Ramos (cell line): Measurements from ENCODE around the gene PTPN14.

Source experiments
- in situ Hi-C: fragments of 300-500 bp; cut with MboI; formaldehyde crosslinking; loops from one replicate; pipeline ENCODE4 v1.14.3; 2022; ENCODE audit warnings: low sequenced_read_pairs; ENCODE audit not compliant: unreplicated experiment

The PTPN14 gene

DNA sequence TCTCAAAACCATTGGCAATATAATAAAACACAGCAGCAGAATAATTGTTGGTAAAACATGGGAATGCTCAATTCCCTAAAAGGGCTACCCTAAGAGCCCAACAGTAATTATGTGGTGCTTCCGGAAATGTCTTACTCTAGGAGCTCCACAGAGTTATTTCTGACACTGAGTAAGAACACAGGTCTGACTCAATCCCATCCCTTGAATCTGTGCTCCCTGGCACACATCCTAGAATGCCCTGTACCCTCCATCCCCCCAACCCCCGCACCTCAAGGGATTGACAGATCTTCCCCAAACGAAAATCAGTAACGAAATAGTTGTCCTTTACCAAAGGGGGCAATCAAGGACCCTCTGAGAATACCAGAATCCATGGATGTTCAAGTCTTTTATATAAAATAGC lies 198.6 kb downstream of the PTPN14 start:
- in situ Hi-C loops = no loop called here

DNA sequence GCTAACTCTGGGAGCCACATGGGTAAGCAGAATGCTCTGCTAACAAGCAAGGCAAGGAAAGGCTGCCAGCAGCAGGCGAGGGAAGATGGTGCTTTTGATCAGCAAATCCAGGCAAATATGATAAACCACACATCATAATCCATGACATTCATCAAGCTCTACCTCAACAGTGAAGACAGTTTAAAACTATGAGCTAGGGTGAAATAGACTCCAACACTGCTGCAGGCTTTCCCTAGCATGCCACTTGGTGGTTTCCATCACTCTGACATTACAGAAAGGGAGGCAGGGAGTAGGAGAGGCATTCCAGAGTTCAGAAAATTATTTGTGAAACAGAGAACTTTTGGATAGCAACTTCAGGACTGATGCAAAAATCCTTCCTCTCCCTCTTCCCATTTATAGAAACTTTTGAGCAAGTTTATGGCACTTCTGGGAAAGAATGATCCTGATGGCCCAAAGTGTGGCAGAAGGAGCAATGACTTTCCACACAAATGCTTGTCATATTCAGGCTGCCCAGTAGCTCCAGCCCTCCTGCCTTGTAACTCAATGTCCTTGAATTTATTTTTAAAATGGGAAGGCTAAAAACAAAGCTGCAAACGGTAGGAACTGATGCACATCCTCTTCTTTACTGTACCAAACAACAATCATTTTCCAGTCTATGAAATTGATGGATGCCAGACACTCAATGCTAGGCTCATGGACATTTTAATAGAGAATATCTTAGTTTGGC lies 199.7 kb downstream of the PTPN14 start:
- in situ Hi-C loops = no loop called here

DNA sequence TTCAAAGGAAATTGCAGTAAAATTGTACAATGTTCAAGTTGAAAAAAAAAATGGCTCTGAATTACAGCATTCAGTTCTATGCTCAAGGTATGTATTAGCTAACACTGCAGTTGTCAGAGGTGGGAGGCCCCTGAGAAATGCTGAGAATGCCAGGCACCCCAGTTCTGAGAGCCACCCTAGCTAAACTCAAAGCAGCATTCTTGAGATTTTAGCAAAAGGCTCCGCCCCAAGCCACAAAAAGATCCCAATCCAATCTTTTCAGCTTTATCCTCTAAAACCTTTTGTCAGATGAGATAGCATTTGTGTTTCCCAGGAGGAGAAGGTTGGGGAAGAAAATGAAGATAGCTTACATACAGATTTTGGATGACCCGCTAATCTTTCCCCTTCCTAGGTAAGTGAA lies 201.6 kb downstream of the PTPN14 start:
- in situ Hi-C loops = no loop called here

DNA sequence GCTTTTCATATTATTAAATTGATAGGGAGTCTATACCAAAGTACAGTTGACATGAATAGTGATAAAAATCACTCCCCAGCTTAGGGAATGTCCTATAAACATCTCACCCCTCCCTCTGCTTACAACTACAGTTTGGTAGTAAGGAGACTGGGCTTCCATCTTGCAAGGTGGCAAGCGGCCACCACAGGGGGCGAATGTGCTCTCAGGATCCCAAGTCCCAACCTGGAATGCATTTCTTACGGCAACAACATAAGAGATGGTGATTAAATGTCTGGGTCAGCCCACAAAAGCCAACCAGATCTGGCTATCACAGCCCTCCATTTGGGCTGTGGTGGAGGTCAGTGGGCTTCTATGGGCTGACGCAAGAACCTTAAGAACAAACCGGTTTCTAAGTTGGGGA lies 202.4 kb downstream of the PTPN14 start:
- in situ Hi-C loops = no loop called here

DNA sequence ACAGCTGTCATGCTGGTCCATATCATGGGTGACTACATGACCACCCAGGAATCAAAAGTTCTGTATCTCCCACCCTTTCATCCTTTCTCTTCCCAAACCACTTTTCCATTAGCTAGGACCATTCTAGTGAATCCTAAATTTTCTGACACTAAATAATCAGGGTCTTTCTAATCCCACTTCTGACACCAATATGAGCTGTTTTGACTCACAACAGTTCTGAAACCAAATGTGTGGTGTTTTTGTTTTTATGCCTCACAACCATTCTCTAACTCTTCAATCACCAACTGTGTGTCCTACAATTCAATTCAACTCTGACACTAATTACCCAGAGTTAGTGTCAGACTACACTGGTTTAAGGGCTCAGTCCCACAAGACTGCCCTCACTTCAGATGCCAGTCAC lies 206.5 kb downstream of the PTPN14 start:
- in situ Hi-C loops = no loop called here

DNA sequence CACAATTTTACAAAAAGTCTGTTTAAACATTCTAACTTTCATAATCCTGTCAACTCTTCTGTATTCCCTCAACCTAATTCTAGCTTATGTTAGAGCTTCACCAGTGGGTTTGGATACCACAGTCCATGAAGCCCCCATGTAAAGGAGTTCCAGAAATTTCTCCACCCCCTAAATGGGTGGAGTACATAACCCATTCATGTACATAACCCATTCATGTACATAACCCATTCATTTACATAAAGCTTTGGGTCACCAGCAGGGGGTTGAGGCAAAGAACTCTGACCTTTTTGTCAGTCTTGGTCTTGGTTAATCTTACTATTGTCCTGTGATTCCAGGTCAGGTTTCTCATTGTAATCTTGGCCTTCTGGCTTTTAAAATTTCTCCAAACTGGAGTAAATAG lies 208.9 kb downstream of the PTPN14 start:
- in situ Hi-C loops = no loop called here

DNA sequence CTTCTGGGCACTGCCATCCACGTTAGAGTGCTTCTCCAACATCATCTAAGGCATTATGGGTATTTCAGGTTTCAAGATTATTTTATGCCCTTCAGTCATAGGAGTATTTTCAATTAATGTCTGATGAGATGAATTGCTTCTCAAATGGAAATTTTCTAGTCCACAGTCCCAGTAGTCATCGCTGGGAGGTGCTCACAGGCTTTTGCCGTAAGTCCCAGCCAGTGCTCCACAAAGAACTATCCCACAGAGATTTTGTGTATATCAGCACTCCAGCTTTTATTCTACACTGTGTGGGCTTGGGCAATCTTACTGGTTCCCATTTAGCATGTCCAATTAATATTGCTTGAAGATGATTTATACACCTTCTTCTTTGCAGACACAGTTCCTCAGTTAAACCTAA lies 209.5 kb downstream of the PTPN14 start:
- in situ Hi-C loops = no loop called here

DNA sequence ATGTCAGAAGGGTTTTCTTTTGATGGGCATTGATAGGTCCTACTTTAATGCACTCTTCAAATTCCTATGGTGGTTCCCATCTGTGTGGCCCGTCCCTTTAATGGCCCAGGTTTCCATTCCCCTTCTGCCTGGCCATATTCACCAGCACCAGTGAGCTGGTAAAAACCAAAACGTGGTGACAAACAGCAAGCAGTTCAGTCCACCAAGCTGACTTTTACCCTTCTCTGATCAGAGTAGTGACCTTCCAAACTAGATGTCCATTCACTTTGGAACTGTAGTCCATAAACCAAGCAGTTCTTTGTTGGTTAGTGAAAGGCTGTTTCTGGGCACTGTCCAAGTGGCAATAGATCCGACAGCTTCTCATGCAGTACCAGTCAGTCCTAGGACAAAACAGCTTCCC lies 209.9 kb downstream of the PTPN14 start:
- in situ Hi-C loops = no loop called here

DNA sequence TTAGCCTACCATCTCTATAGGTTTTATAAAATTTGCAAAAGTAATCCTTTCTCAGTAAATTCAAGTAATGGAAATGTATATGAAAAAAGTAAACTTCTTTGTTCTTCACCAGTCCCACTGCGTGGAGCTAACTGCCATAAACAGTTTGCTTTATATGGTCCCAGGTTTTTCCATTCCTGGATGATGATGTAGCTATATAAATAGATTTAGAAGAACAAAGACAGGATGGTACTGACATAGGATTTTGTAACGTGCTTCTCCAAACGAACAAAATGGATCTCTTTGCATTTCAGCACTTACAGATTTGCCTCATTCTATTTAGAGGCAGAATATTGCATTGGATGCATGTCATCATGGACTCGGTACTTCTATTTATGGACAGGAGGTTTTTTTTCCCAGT lies 213.2 kb downstream of the PTPN14 start:
- in situ Hi-C loops = loop anchor here (10.0 kb wide), 1 partner anchor 1187 kb away; no protein-coding TSS in a partner anchor

DNA sequence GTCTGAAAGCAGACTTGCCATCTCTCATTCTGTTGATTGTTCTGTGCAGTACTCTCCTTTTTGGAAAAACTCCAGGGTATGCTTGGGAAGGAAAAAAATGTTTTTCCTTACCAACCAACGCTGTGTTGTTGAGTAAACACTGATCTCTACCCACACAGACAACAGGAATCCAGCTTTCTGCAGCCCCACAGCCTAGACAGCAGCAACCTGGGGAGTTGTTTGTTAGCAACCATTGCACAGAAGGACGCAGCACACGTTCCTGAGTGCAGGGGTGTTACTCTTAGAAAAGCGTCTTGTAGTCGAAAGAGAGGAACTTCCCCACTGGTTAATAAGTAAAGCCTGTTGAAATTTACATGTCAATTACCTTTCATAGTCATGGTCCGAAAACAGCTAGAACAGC lies 213.9 kb downstream of the PTPN14 start:
- in situ Hi-C loops = loop anchor here (10.0 kb wide), 1 partner anchor 1187 kb away; no protein-coding TSS in a partner anchor

DNA sequence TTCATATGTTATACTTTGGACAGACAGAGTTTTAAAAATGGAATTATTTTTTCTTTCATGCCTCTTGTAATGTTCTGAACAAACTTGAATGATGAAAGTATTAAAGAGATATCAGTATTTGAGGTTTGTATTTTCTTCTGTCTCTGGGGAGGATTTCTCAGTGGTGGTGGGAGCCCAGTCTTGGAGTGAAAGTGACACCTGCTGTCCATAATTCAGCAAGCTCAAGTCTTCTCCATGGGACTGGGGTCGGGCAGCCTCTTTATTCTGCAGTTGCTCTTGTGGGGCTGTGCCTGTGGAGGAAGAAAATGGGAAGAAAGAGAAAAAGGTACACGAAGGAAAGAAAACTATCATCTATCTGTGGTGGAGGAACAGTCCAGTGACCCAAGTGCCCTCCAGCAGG lies 214.4 kb downstream of the PTPN14 start:
- in situ Hi-C loops = loop anchor here (10.0 kb wide), 1 partner anchor 1188 kb away; no protein-coding TSS in a partner anchor

DNA sequence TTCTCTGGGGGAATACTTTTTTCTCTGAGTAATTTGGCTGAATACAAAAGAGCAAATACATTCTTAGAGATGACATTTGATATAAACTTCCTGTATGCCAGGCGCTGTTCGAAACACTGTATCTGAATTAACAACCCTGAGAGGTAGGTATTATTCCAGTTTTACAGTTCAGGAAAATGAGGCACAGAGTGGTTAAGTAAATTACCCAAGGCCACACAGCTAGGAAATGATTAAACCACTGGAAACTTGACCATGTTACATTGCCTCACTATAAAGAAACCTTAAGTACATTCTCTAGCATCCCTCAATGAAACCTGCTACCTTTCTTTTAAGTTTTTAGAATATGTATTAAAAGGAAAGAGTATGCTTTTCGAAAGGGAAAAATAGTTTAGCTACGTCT lies 215.8 kb downstream of the PTPN14 start:
- in situ Hi-C loops = loop anchor here (10.0 kb wide), 1 partner anchor 1189 kb away; no protein-coding TSS in a partner anchor

DNA sequence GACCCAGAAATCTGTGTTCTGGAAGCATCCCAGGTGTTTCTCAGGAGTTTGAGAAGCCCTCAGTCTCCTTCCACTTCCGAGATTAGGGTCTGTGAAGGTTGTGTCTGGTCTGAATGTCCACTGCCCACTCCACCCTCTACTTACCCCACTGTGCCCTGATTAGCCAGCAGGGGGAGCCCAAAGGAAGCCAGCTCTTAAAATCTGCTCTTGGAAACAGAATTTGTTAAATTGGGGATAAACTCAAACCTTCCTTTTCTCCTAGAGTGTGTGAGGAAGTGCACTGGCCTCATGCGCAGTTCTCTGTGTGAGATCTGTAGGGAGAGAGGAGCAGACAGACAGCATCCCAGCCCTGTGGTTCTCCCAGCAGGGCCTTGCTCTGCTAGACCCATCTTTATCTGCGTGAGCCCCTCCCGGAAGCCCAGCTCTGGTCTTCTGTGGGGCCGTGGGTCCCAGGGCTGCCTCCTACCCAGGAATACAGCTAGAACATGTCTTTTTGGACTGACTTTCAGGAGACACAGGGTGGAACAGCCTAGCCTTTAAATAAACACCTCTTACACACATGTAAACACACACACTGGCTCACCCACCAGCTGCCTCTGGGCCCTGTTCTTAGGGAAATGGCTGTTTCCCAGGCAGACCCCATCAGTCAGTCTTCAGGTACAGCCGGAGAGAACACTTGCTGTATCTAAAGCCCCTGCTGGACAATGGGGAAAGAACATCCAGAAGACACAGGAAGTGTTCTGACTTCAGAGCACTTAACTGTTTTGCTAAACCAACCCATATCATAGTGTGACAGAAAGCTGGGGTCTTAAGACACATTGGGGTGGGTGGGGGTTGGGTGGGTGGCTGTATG lies 218.2 kb downstream of the PTPN14 start:
- in situ Hi-C loops = loop anchor here (10.0 kb wide), 1 partner anchor 1192 kb away; no protein-coding TSS in a partner anchor

DNA sequence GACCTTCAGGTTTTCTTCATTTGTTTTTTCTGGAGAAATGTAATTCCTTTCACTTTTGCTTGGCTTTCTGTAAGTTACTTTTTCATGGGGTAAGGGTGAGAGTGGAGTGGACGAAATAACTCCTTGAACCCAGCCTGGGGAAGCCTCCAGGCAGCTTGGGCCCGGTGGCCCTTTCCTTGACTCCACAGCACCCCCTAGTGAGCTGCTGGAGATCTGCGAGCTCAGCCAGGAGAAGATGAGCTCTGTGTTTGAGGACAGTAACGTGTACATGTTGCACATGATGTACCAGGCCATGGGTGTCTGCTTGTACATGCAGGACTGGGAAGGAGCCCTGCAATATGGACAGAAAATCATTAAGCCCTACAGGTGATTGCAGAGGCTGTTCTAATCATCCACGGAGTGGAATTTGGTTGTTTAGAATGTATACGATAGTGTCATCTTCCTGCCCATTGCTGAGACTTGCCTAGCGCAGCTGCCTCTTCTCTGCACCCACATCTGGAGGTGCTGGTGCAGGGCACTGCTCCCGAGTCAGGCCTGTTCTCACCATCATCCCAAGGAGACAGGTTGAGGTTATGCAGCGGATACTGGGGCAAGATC lies 219.5 kb downstream of the PTPN14 start:
- in situ Hi-C loops = loop anchor here (10.0 kb wide), 1 partner anchor 1193 kb away; no protein-coding TSS in a partner anchor

DNA sequence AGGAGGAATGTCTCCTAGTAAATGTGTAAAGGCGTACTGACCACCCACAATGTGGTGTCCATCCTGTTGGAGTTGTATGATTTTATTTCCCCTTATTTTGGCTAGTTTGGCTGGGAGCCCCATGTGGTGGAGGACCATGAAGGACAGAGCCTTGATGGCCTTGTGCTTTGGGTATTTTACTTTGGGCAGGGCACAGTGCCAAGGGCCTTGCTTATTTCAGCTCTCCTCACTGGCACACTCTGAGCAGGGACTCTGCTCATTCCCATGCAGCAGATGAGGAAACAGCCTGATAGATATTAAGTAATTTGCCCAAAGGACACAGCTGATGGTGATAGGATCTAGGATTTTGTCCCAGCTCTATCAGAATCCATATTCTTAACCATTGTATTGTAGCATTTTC lies 220.2 kb downstream of the PTPN14 start:
- in situ Hi-C loops = loop anchor here (10.0 kb wide), 1 partner anchor 1194 kb away; no protein-coding TSS in a partner anchor

DNA sequence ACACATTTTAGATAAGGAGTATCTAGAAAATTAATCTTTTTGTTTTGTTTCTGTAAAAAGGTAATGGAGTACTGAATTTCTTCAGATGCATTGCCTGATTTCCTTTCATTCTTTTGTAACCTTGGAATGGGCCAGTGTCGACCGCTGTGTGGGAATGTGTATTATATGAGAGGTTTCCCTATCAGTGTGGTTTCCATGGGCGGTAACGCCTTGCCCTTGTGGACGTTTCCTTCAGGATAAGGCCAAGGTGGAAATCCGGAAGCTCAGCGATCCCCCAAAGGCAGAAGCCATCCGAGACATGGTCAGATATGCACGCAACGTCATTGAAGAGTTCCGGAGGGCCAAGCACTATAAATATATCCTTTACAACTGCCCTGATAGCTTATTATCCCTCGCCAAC lies 220.7 kb downstream of the PTPN14 start:
- in situ Hi-C loops = loop anchor here (10.0 kb wide), 1 partner anchor 1194 kb away; no protein-coding TSS in a partner anchor

DNA sequence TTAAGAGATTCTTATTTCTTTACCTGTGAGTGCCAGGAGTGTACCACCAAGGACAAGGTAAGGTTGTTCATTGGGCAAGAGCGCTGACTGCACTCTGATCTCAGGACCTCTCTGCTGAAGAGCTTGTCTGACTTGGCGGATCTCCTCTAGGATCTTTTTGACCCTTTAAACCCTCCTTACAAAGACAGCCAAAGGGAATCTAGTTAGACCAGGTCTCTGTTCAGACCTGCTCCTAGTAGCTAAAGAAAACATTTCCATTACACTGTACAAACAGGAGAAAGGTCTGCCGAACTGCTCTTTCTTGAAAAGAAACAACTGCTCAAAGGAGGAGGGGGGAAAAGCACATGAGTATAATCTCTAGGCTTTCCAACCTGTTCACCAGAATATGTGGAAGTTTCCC lies 221.2 kb downstream of the PTPN14 start:
- in situ Hi-C loops = loop anchor here (10.0 kb wide), 1 partner anchor 1195 kb away; no protein-coding TSS in a partner anchor

DNA sequence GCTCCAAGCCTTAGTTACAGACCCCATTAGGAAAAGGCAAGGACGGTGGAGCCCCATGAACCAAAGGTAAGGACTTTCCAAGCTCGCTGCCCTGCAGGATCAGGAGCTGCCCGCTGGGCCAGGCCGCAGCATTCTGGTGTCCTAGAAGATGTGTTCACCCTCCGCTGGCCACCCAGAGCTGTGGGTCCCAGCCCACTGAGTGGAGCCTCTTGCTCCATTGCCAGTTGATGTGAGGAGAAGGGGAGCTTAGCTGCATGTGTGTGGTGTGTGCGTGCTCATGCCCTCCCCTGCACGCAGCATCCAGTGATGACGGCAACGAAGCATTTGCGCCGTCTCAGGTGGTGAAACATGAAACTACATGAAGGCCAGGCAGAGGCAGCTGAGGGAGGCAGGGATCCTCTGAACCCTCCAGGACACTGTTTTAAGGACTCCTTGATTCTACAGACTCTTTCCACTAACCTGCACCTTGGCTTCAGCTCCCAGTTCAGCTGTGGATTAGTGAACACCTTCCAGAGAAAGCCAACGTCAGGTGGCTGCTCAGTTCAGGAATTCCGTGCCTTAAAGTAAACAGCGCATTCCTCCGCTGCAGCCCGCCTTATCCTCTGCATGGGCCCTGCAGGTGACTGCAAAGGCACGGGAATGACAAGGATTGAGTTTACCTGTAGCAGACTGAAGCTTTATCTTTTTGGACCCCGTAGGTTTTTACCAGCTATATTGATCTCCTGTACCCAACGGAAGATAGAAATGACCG lies 221.8 kb downstream of the PTPN14 start:
- in situ Hi-C loops = loop anchor here (5.0 to 10.0 kb wide), 2 partner anchors 62 to 1195 kb away; no protein-coding TSS in a partner anchor

DNA sequence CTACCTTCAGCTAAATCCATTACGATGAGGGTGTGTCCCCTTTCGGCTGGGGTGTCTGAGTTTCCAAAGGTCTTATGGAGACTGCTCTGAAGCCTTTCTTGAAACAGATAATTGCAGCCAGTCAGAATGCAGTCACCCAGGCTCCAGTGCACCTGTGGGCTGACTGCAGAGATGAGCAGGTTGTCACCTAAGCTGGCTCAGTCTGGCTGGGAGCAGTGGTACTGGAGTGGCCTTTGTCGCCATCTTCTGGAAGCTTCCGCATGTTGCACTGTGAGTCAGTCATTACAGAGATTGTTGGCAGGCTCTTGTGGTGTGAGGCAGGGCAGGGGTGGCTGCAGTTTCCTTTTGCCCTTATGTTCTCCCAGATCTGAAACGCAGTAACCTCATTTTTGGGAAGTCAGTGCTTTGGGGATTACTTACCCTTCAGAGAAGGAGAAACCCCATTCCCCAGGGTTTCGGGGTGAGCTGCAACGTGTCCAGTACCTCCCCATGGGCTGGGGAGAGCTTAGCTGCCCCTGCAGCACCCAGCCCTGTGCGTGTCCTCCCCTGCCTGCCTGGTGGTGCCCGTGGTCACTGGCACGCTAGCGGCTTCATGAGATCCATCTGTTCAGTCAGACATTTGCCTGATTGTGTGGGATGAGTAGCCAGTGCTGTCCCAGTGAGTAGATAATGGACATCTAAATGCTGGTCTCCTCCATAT lies 222.5 kb downstream of the PTPN14 start:
- in situ Hi-C loops = loop anchor here (5.0 kb wide), 1 partner anchor 62 kb away; no protein-coding TSS in a partner anchor
